ENCODE measurements around the gene TAMM41.

The TAMM41 gene

GRCh38 chr3:11850003-11850402 is 3.3 kb upstream of the TAMM41 start:
- DNase-seq: no peak
- Mint-ChIP-seq H3K27me3 (ENCODE audit: low read depth, poor library complexity) (peaks cover 21% of the 10 kb centered on the region), H3K4me1 (peaks cover 27% of the 10 kb centered on the region), H3K27ac (no peak overlapping the region), H3K4me3 (no peak overlapping the region), H3K36me3 (ENCODE audit: low read depth) (no peaks in the 10 kb centered on the region), H3K9me3 (peaks cover 5% of the 10 kb centered on the region)
- no peak for TF ChIP-seq CTCF (IDR thresholded peaks at IDR 0.05)

GRCh38 chr3:11847607-11848006 is 922 bp upstream of the TAMM41 start:
- Mint-ChIP-seq H3K9me3 (no peaks in the 10 kb centered on the region), H3K4me3 (no peak overlapping the region), H3K27me3 (ENCODE audit: low read depth, poor library complexity) (peaks cover 21% of the 10 kb centered on the region), H3K4me1 (peaks cover 33% of the 10 kb centered on the region), H3K36me3 (ENCODE audit: low read depth) (peaks cover 14% of the 10 kb centered on the region), H3K27ac (no peak overlapping the region)
- no peak for DNase-seq
- TF ChIP-seq CTCF (IDR thresholded peaks at IDR 0.05): no peak

- peak overlapping the region; percentile 98 for H3K4me3 Mint-ChIP-seq
- peaks cover 33% of the 10 kb centered on the region for H3K4me1 Mint-ChIP-seq
- H3K36me3 Mint-ChIP-seq (ENCODE audit: low read depth): peaks cover 29% of the 10 kb centered on the region
- no peak overlapping the region for H3K27ac Mint-ChIP-seq
- H3K9me3 Mint-ChIP-seq: peaks cover under 1% of the 10 kb centered on the region
- TF ChIP-seq CTCF (IDR thresholded peaks at IDR 0.05): no peak
- no peak for DNase-seq
- peaks cover 21% of the 10 kb centered on the region for H3K27me3 Mint-ChIP-seq (ENCODE audit: low read depth, poor library complexity)
These were observed 1.0 kb downstream of the TAMM41 start for GRCh38 chr3:11845651-11846050.

- H3K36me3 Mint-ChIP-seq (ENCODE audit: low read depth): peaks cover 37% of the 10 kb centered on the region
- H3K4me3 Mint-ChIP-seq: peak overlapping the region; percentile 98
- peaks cover 21% of the 10 kb centered on the region for H3K27me3 Mint-ChIP-seq (ENCODE audit: low read depth, poor library complexity)
- TF ChIP-seq CTCF (IDR thresholded peaks at IDR 0.05): no peak
- H3K27ac Mint-ChIP-seq: no peak overlapping the region
- H3K9me3 Mint-ChIP-seq: peaks cover 6% of the 10 kb centered on the region
- no peak for DNase-seq
- peaks cover 25% of the 10 kb centered on the region for H3K4me1 Mint-ChIP-seq
These were observed 1.8 kb downstream of the TAMM41 start for GRCh38 chr3:11844891-11845290.

- Mint-ChIP-seq H3K36me3 (ENCODE audit: low read depth) (peaks cover 29% of the 10 kb centered on the region), H3K27ac (no peak overlapping the region), H3K4me3 (no peak overlapping the region), H3K27me3 (ENCODE audit: low read depth, poor library complexity) (no peaks in the 10 kb centered on the region), H3K9me3 (peaks cover 5% of the 10 kb centered on the region), H3K4me1 (peaks cover 3% of the 10 kb centered on the region)
- peak; percentile 37 for TF ChIP-seq CTCF (IDR thresholded peaks at IDR 0.05)
- no peak for DNase-seq
These were observed 11.6 kb downstream of the TAMM41 start for GRCh38 chr3:11835028-11835639.

Data from nephron progenitor cell (in vitro differentiated cells).